HepG2 (cell line): ENCODE measurements around the gene GRM1. TPM values are rescaled to one million over a fixed set of nuclear protein-coding genes. Genes with fewer than 3 reads are reported as not detected.
A peak's percentile ranks its signal among the peaks of the same experiment; 100 is the strongest.

ENCODE experiments used
- BRCA1 ChIP-seq: sonication (generic); formaldehyde crosslinking; IDR thresholded peaks from 2 replicates; pipeline ENCODE4 v1.4.0; 2020; ENCODE audit warnings: missing genetic modification reagents
- CHD4 ChIP-seq: fragments of 200-600 bp; sonication (generic); IDR thresholded peaks from 2 replicates; pipeline ENCODE4 v1.7.0; 2017; ENCODE audit warnings: mild to moderate bottlenecking, low read length, borderline replicate concordance
- GMEB2 ChIP-seq: IDR thresholded peaks from 2 replicates; pipeline ENCODE4 v1.6.1; 2016; ENCODE audit warnings: missing biosample characterization, missing genetic modification reagents, low read depth
- MBNL3 ChIP-seq: fragments of 250-450 bp; sonication (Bioruptor Pico); conservative IDR thresholded peaks from 2 replicates; pipeline ENCODE4 v1.8.0; 2022; ENCODE audit warnings: mild to moderate bottlenecking, inconsistent platforms
- PBX2 ChIP-seq: IDR thresholded peaks from 2 replicates; pipeline ENCODE4 v1.6.1; 2016; ENCODE audit warnings: control low read depth
- PLRG1 ChIP-seq: fragments of 450-650 bp; conservative IDR thresholded peaks from 2 replicates; pipeline ENCODE4 v1.6.1; 2016
- PRPF4 ChIP-seq: fragments of 200-400 bp; formaldehyde crosslinking; IDR thresholded peaks from 2 replicates; pipeline ENCODE4 v1.6.1; 2016; ENCODE audit warnings: low read length, low read depth; ENCODE audit not compliant: poor library complexity, severe bottlenecking
- SMAD1 ChIP-seq: sonication (generic); formaldehyde crosslinking; IDR thresholded peaks from 2 replicates; pipeline ENCODE4 v1.4.0; 2020; ENCODE audit warnings: missing genetic modification reagents, low read depth, mild to moderate bottlenecking, borderline replicate concordance
- SMAD9 ChIP-seq: sonication (generic); formaldehyde crosslinking; IDR thresholded peaks from 2 replicates; pipeline ENCODE4 v1.5.1; 2020; ENCODE audit warnings: mild to moderate bottlenecking, missing genetic modification reagents
- SMARCC2 ChIP-seq: fragments of 450-650 bp; IDR thresholded peaks from 2 replicates; pipeline ENCODE4 v1.6.1; 2017; ENCODE audit warnings: antibody characterized with exemption, mild to moderate bottlenecking
- THRA ChIP-seq: sonication (generic); formaldehyde crosslinking; IDR thresholded peaks from 2 replicates; pipeline ENCODE4 v1.4.0; 2020; ENCODE audit warnings: missing genetic modification reagents, borderline replicate concordance
- ZNF260 ChIP-seq: sonication (generic); formaldehyde crosslinking; IDR thresholded peaks from 2 replicates; pipeline ENCODE4 v1.4.0; 2020; ENCODE audit warnings: missing genetic modification reagents, low read depth, mild to moderate bottlenecking, borderline replicate concordance
- ZNF296 ChIP-seq: sonication (generic); formaldehyde crosslinking; conservative IDR thresholded peaks from 2 replicates; pipeline ENCODE4 v1.5.0; 2020; ENCODE audit warnings: mild to moderate bottlenecking, missing genetic modification reagents
- ZNF326 ChIP-seq: sonication (generic); formaldehyde crosslinking; IDR thresholded peaks from 2 replicates; pipeline ENCODE4 v1.4.0; 2020; ENCODE audit warnings: missing genetic modification reagents, borderline replicate concordance
- ZNF549 ChIP-seq: sonication (generic); formaldehyde crosslinking; IDR thresholded peaks from 2 replicates; pipeline ENCODE4 v1.5.0; 2020; ENCODE audit warnings: missing genetic modification reagents
- ZNF749 ChIP-seq: sonication (generic); formaldehyde crosslinking; IDR thresholded peaks from 2 replicates; pipeline ENCODE4 v1.8.0; 2022; ENCODE audit warnings: mild to moderate bottlenecking, missing genetic modification reagents, moderate library complexity, borderline replicate concordance
- polyA plus RNA-seq, 8 experiments: library from polyadenylated mRNA; depleted of rRNA in 3 of 8; stranded (reverse) in 7 of 8; unstranded in 1 of 8; fragments of >200 nt; fragmentation: Illumina TruSeq in 4 of 8; extraction: Trizol in 4 of 8; gene quantifications; 2 replicates each; pipeline versions ENCODE4 v1.2.1 to v1.2.3, GENCODE V29; 2011 to 2016; ENCODE audit warnings: low read depth in 4 of 8, missing spikeins in 1 of 8, mixed read lengths in 1 of 8; ENCODE audit not compliant: insufficient read depth in 1 of 8
- total RNA-seq, 5 experiments: library from RNA; depleted of rRNA; stranded (reverse); fragments of >200 nt; fragmentation: Illumina TruSeq; extraction: Trizol; gene quantifications; 2 replicates each; pipeline ENCODE4 v1.2.3, GENCODE V29; 2016; ENCODE audit warnings: low read depth in 1 of 5
- TF ChIP-seq, protein P1 (sequence below): sonication (generic); formaldehyde crosslinking; conservative IDR thresholded peaks from 2 replicates; pipeline ENCODE4 v1.8.0; 2022; ENCODE audit warnings: missing genetic modification reagents
- TF ChIP-seq, protein P2 (sequence below): sonication (generic); formaldehyde crosslinking; conservative IDR thresholded peaks from 2 replicates; pipeline ENCODE4 v1.8.0; 2022; ENCODE audit warnings: low read depth, missing genetic modification reagents

Gene GRM1
- total and polyA plus RNA-seq, 2 of the 13 experiments (the other 11 are each of a cell fraction or from before 2014, with no cell fraction given), result 0.09 TPM; not detected in 1

DNA sequence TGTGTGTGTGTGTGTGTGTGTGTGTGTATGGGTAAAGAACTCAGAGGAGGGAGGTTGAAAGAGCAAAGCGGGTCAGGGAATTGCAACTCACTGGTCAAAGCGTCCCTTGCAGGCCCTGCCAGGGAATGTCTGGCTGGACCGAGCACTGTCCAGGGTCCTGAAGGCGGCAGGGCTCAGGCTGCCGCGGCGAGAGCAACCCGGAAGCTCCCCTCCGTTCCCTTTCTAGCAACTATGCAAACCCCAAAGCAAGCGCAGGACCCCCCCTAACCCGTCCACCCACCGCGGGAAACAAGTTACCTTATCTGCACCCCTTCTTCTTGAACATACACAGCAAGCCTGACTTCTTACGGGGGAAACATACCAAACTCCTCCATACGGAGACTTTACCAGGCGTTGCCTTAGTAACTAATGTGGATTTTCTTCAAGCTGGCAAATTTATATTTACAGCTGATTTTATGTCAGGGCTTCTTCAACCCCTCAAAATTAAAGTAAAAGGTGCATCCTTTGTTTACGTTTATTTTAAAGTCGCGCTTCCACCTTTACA lies 538 bp upstream of the GRM1 start (continued):
- no peak for TF ChIP-seq GMEB2 (CRISPR knock-in tag)
- no peak for TF ChIP-seq CHD4
- TF ChIP-seq BRCA1 (CRISPR knock-in tag), result peak; percentile 98
- peak; percentile 83; the same call in 1 of the 2 replicates for TF ChIP-seq ZNF296
- no peak for TF ChIP-seq PRPF4
- TF ChIP-seq ZNF749, result peak; percentile 95
- peak; percentile 90 for TF ChIP-seq THRA
- TF ChIP-seq, protein P1, sequence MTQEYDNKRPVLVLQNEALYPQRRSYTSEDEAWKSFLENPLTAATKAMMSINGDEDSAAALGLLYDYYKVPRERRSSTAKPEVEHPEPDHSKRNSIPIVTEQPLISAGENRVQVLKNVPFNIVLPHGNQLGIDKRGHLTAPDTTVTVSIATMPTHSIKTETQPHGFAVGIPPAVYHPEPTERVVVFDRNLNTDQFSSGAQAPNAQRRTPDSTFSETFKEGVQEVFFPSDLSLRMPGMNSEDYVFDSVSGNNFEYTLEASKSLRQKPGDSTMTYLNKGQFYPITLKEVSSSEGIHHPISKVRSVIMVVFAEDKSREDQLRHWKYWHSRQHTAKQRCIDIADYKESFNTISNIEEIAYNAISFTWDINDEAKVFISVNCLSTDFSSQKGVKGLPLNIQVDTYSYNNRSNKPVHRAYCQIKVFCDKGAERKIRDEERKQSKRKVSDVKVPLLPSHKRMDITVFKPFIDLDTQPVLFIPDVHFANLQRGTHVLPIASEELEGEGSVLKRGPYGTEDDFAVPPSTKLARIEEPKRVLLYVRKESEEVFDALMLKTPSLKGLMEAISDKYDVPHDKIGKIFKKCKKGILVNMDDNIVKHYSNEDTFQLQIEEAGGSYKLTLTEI, result no peak
- TF ChIP-seq MBNL3, result no peak
- no peak for TF ChIP-seq SMARCC2
- TF ChIP-seq, protein P2, sequence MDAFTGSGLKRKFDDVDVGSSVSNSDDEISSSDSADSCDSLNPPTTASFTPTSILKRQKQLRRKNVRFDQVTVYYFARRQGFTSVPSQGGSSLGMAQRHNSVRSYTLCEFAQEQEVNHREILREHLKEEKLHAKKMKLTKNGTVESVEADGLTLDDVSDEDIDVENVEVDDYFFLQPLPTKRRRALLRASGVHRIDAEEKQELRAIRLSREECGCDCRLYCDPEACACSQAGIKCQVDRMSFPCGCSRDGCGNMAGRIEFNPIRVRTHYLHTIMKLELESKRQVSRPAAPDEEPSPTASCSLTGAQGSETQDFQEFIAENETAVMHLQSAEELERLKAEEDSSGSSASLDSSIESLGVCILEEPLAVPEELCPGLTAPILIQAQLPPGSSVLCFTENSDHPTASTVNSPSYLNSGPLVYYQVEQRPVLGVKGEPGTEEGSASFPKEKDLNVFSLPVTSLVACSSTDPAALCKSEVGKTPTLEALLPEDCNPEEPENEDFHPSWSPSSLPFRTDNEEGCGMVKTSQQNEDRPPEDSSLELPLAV, result no peak
- no peak; the same call in 1 of the 2 replicates for TF ChIP-seq SMAD9 (CRISPR knock-in tag)
- no peak for TF ChIP-seq PBX2 (CRISPR knock-in tag)
- no peak for TF ChIP-seq ZNF260
- TF ChIP-seq PLRG1, result no peak
- no peak for TF ChIP-seq SMAD1 (CRISPR knock-in tag)
- peak; percentile 67; the same call in 1 of the 2 replicates for TF ChIP-seq ZNF549 (CRISPR knock-in tag)
- no peak for TF ChIP-seq ZNF326 (CRISPR knock-in tag)
